HepG2 (cell line): ENCODE data around the gene SH3PXD2A. TPM values are rescaled to one million over a fixed set of nuclear protein-coding genes. Genes with fewer than 3 reads are reported as not detected.

ENCODE experiments used
- ATAC-seq: fragments of 200-7000 bp; cut with Tn5 transposase; 3 replicates; pipeline ENCODE4 v1.9.1; 2020; ENCODE audit warnings: mild to moderate bottlenecking, moderate library complexity
- BruUV-seq: library from RNA; stranded (reverse); fragments of 400-500 nt; replicated peaks from 2 replicates; lab custom pipeline; 2021; lab: Mats Ljungman, UMichigan
- CTCF ChIA-PET: fragments of 300-600 bp; formaldehyde crosslinking; extraction: SDS; loops from one replicate; lab custom pipeline; 2021; ENCODE audit warnings: low total read pairs, inconsistent platforms, low intra/inter-chr PET ratio; lab: Yijun Ruan, JAX
- POLR2A ChIA-PET: fragments of 350-600 bp; sonication (Branson Sonifier 250); formaldehyde crosslinking; loops from one replicate; lab custom pipeline; 2020; ENCODE audit warnings: antibody characterized with exemption, inconsistent platforms; lab: Yijun Ruan, JAX
- DNase-seq: peaks from one replicate; pipeline ENCODE4 v3.0.0-alpha.2; 2015; ENCODE audit warnings: low spot score
- FAIRE-seq: peaks from 3 replicates; lab custom pipeline; 2011; peaks lifted over from hg19 to GRCh38; lab: Jason Lieb, UNC
- H2AFZ ChIP-seq: one replicate; pipeline ENCODE4 v1.6.1; 2011; ENCODE audit warnings: low read length, inconsistent platforms
- H3K27ac ChIP-seq: fragments of 300-600 bp; 3 replicates; pipeline ENCODE4 v1.8.0; 2011; ENCODE audit warnings: mixed run types, mild to moderate bottlenecking, mixed read lengths, low read length, inconsistent platforms; ENCODE audit not compliant: insufficient read depth; ENCODE audit errors: extremely low read length
- H3K27me3 ChIP-seq, 2 experiments: fragments of 200-600 bp in 1 of 2; 2 replicates in 1 of 2; 3 replicates in 1 of 2; pipeline versions ENCODE4 v1.6.0 to v1.8.0; 2011; ENCODE audit warnings: low read length in 2 of 2, mild to moderate bottlenecking in 2 of 2, moderate library complexity in 2 of 2, inconsistent platforms in 1 of 2; ENCODE audit not compliant: insufficient read depth in 2 of 2, control insufficient read depth in 1 of 2
- H3K36me3 ChIP-seq, 2 experiments: fragments of 200-600 bp in 1 of 2; replicated peaks in 1 of 2; 2 replicates in 1 of 2; 3 replicates in 1 of 2; pipeline versions ENCODE4 v1.5.1 to v1.8.0; 2011; ENCODE audit warnings: low read length in 2 of 2, inconsistent platforms in 1 of 2; ENCODE audit not compliant: insufficient read depth in 2 of 2, control insufficient read depth in 1 of 2
- H3K4me1 ChIP-seq: 2 replicates; pipeline ENCODE4 v1.5.1; 2012; ENCODE audit warnings: low read length, inconsistent platforms; ENCODE audit not compliant: insufficient read depth
- H3K4me2 ChIP-seq: 2 replicates; pipeline ENCODE4 v1.6.0; 2011; ENCODE audit warnings: low read depth, low read length, inconsistent platforms
- H3K4me3 ChIP-seq, 3 experiments: fragments of 200-600 bp in 1 of 3; sonication (generic), shearing (Covaris generic) in 1 of 3; replicated peaks in 1 of 3; 2 replicates each; pipeline ENCODE4 v1.5.1; 2011 to 2016; ENCODE audit warnings: low read length in 3 of 3, inconsistent platforms in 2 of 3, low read depth in 2 of 3, mild to moderate bottlenecking in 2 of 3, control low read depth in 1 of 3, mixed read lengths in 1 of 3; ENCODE audit not compliant: insufficient read depth in 1 of 3
- H3K79me2 ChIP-seq: one replicate; pipeline ENCODE4 v1.6.1; 2011; ENCODE audit warnings: low read length, inconsistent platforms; ENCODE audit not compliant: insufficient read depth
- H3K9ac ChIP-seq: 2 replicates; pipeline ENCODE4 v1.6.0; 2011; ENCODE audit warnings: mild to moderate bottlenecking, low read depth, low read length, inconsistent platforms; ENCODE audit not compliant: insufficient read depth
- H3K9me3 ChIP-seq: 2 replicates; pipeline ENCODE4 v1.5.1; 2012; ENCODE audit warnings: mild to moderate bottlenecking, low read length
- H4K20me1 ChIP-seq: 2 replicates; pipeline ENCODE4 v1.6.0; 2011; ENCODE audit warnings: inconsistent platforms, mild to moderate bottlenecking, low read length, moderate library complexity; ENCODE audit not compliant: insufficient read depth
- BCL6 ChIP-seq: IDR thresholded peaks from 2 replicates; pipeline ENCODE4 v1.6.1; 2016; ENCODE audit warnings: missing genetic modification reagents, missing compliant biosample characterization
- HDAC2 ChIP-seq: sonication (generic); formaldehyde crosslinking; IDR thresholded peaks from 2 replicates; pipeline ENCODE4 v1.4.0; 2020; ENCODE audit warnings: missing genetic modification reagents
- MBNL3 ChIP-seq: fragments of 250-450 bp; sonication (Bioruptor Pico); conservative IDR thresholded peaks from 2 replicates; pipeline ENCODE4 v1.8.0; 2022; ENCODE audit warnings: mild to moderate bottlenecking, inconsistent platforms
- NR2F1 ChIP-seq, 2 experiments: fragments of 450-650 bp in 1 of 2; formaldehyde crosslinking in 1 of 2; IDR thresholded peaks; 2 replicates each; pipeline versions ENCODE4 v1.5.0 to v1.6.1; 2016 to 2020; ENCODE audit warnings: mild to moderate bottlenecking in 1 of 2, missing compliant biosample characterization in 1 of 2, missing genetic modification reagents in 1 of 2, moderate library complexity in 1 of 2
- PLRG1 ChIP-seq: fragments of 450-650 bp; conservative IDR thresholded peaks from 2 replicates; pipeline ENCODE4 v1.6.1; 2016
- PRMT3 ChIP-seq: sonication (generic); formaldehyde crosslinking; IDR thresholded peaks from 2 replicates; pipeline ENCODE4 v1.8.1; 2022; ENCODE audit warnings: low read depth, mild to moderate bottlenecking, moderate library complexity, missing genetic modification reagents, borderline replicate concordance
- TARDBP ChIP-seq: sonication (generic); formaldehyde crosslinking; IDR thresholded peaks from 2 replicates; pipeline ENCODE4 v1.8.0; 2022; ENCODE audit warnings: mild to moderate bottlenecking, missing genetic modification reagents
- ZBTB1 ChIP-seq: sonication (generic); formaldehyde crosslinking; IDR thresholded peaks from 2 replicates; pipeline ENCODE4 v1.4.0; 2020; ENCODE audit warnings: missing genetic modification reagents, borderline replicate concordance
- ZBTB46 ChIP-seq: sonication (generic); formaldehyde crosslinking; IDR thresholded peaks from 2 replicates; pipeline ENCODE4 v1.4.0; 2020; ENCODE audit warnings: mild to moderate bottlenecking, missing genetic modification reagents, borderline replicate concordance
- ZFYVE20 ChIP-seq: sonication (generic); formaldehyde crosslinking; IDR thresholded peaks from 2 replicates; pipeline ENCODE4 v1.8.0; 2023; ENCODE audit warnings: low read depth, mild to moderate bottlenecking, moderate library complexity, missing genetic modification reagents, borderline replicate concordance
- ZKSCAN5 ChIP-seq: sonication (generic); formaldehyde crosslinking; IDR thresholded peaks from 2 replicates; pipeline ENCODE4 v1.5.1; 2020; ENCODE audit warnings: mild to moderate bottlenecking, missing genetic modification reagents
- ZNF253 ChIP-seq: sonication (generic); formaldehyde crosslinking; IDR thresholded peaks from 2 replicates; pipeline ENCODE4 v1.8.0; 2022; ENCODE audit warnings: mild to moderate bottlenecking, missing genetic modification reagents, borderline replicate concordance
- ZNF335 ChIP-seq: sonication (generic); formaldehyde crosslinking; IDR thresholded peaks from 2 replicates; pipeline ENCODE4 v1.4.0; 2020; ENCODE audit warnings: missing genetic modification reagents
- ZNF501 ChIP-seq: sonication (generic); formaldehyde crosslinking; IDR thresholded peaks from 2 replicates; pipeline ENCODE4 v1.5.1; 2020; ENCODE audit warnings: mild to moderate bottlenecking, moderate library complexity, missing genetic modification reagents
- ZNF558 ChIP-seq: sonication (generic); formaldehyde crosslinking; IDR thresholded peaks from 2 replicates; pipeline ENCODE4 v1.9.0; 2022; ENCODE audit warnings: mild to moderate bottlenecking, missing genetic modification reagents, borderline replicate concordance
- ZNF564 ChIP-seq: sonication (generic); formaldehyde crosslinking; IDR thresholded peaks from 2 replicates; pipeline ENCODE4 v1.8.1; 2023; ENCODE audit warnings: mild to moderate bottlenecking, missing genetic modification reagents
- ZNF782 ChIP-seq: sonication (generic); formaldehyde crosslinking; IDR thresholded peaks from 2 replicates; pipeline ENCODE4 v1.4.0; 2020; ENCODE audit warnings: missing genetic modification reagents, mild to moderate bottlenecking, borderline replicate concordance
- ZSCAN20 ChIP-seq: sonication (generic); formaldehyde crosslinking; IDR thresholded peaks from 2 replicates; pipeline ENCODE4 v1.4.0; 2020; ENCODE audit warnings: missing genetic modification reagents, mild to moderate bottlenecking, borderline replicate concordance
- ZSCAN22 ChIP-seq: sonication (generic); formaldehyde crosslinking; IDR thresholded peaks from 2 replicates; pipeline ENCODE4 v1.4.0; 2020; ENCODE audit warnings: mild to moderate bottlenecking, missing genetic modification reagents
- WGBS: methylation state at CpG from one replicate; pipeline ENCODE4 v1.1.6; 2017; ENCODE audit warnings: low lambda C conversion rate; 5-methylcytosine and 5-hydroxymethylcytosine counted together
- in situ Hi-C: cut with HindIII; loops from 2 replicates; pipeline ENCODE4 v1.10.0; 2017; ENCODE audit warnings: low pct_unique_long_range_greater_than_20kb; ENCODE audit not compliant: extremely low pct_ligation_motif_present
- intact Hi-C: fragments of 100-400 bp; cut with micrococcal nuclease; formaldehyde crosslinking; loops from one replicate; pipeline ENCODE4 v1.10.0; 2022; ENCODE audit not compliant: unreplicated experiment
- polyA plus RNA-seq, 8 experiments: library from polyadenylated mRNA; depleted of rRNA in 3 of 8; stranded (reverse) in 7 of 8; unstranded in 1 of 8; fragments of >200 nt; fragmentation: Illumina TruSeq in 4 of 8; extraction: Trizol in 4 of 8; gene quantifications; 2 replicates each; pipeline versions ENCODE4 v1.2.1 to v1.2.3, GENCODE V29; 2011 to 2016; ENCODE audit warnings: low read depth in 4 of 8, missing spikeins in 1 of 8, mixed read lengths in 1 of 8; ENCODE audit not compliant: insufficient read depth in 1 of 8
- total RNA-seq, 5 experiments: library from RNA; depleted of rRNA; stranded (reverse); fragments of >200 nt; fragmentation: Illumina TruSeq; extraction: Trizol; gene quantifications; 2 replicates each; pipeline ENCODE4 v1.2.3, GENCODE V29; 2016; ENCODE audit warnings: low read depth in 1 of 5
- TF ChIP-seq, protein P1 (sequence below): sonication (generic); formaldehyde crosslinking; IDR thresholded peaks from 2 replicates; pipeline ENCODE4 v1.4.0; 2020; ENCODE audit warnings: missing genetic modification reagents
- TF ChIP-seq, protein P2 (sequence below): sonication (generic); formaldehyde crosslinking; IDR thresholded peaks from 2 replicates; pipeline ENCODE4 v1.5.1; 2020; ENCODE audit warnings: missing genetic modification reagents, mild to moderate bottlenecking, borderline replicate concordance

Gene SH3PXD2A
- total and polyA plus RNA-seq, 2 of the 13 experiments (the other 11 are each of a cell fraction or from before 2014, with no cell fraction given) = 11.1 to 11.3 TPM

DNA sequence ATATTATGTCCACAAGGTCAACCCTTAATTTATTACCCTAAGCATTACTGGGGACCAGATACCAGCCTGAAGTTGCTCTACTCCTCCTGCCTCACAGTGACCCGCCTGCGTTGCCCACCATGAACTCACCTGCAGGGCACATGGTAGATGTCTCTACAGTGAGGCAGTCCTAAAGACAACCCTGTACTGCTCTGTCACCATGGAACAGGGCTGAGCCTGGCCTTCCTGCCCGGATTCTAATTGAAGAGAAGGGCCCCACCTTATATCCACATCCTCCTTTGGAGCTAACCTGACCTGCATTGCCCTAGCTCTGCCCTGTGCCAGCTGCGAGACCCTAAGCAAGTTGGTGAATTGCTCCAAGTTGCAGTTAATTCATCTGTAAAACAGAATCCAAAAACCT is 4.1 kb downstream of the SH3PXD2A start (continued):
- TF ChIP-seq ZBTB46 (CRISPR knock-in tag) (no peak), ZNF564 (CRISPR knock-in tag) (no peak), ZNF782 (CRISPR knock-in tag) (no peak), ZNF335 (no peak), ZNF501 (CRISPR knock-in tag) (no peak), BCL6 (CRISPR knock-in tag) (no peak), TARDBP (CRISPR knock-in tag) (no peak), NR2F1 (CRISPR knock-in tag; IDR thresholded peaks at IDR 0.05) (no peak), ZNF558 (CRISPR knock-in tag) (no peak), ZBTB1 (CRISPR knock-in tag) (no peak)

GRCh38 chr10:103850572-103850895 is 4.8 kb downstream of the SH3PXD2A start:
- 94% methylated on average over 3 of the region's 3 CpGs for WGBS
- BruUV-seq = no TSS peak
- CTCF ChIA-PET = no interaction called here
- H3K4me2 ChIP-seq = no peak overlapping the region
- peaks cover 51% of the 10 kb centered on the region for H4K20me1 ChIP-seq
- POLR2A ChIA-PET = no interaction called here
- H3K27ac ChIP-seq = no peak overlapping the region
- no peak overlapping the region for H3K9ac ChIP-seq
- H3K27me3 ChIP-seq = no peaks in the 10 kb centered on the region; a peak in 1 of 5 replicates
- DNase-seq (no peak), ATAC-seq (no peak), FAIRE-seq (no peak)
- H3K79me2 ChIP-seq = peaks cover 92% of the 10 kb centered on the region
- peaks cover 80% of the 10 kb centered on the region for H3K4me1 ChIP-seq
- intact Hi-C loops (loop anchor here (5.0 kb wide), 1 partner anchor 33 kb away; no protein-coding TSS in a partner anchor), in situ Hi-C loops (no loop called here)
- no peak overlapping the region for H3K4me3 ChIP-seq
- H3K9me3 ChIP-seq = no peaks in the 10 kb centered on the region
- peaks cover 11 to 44% of the 10 kb centered on the region in 2 experiments for H3K36me3 ChIP-seq
- H2AFZ ChIP-seq = no peak overlapping the region
- TF ChIP-seq, protein P1, sequence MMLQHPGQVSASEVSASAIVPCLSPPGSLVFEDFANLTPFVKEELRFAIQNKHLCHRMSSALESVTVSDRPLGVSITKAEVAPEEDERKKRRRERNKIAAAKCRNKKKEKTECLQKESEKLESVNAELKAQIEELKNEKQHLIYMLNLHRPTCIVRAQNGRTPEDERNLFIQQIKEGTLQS = no peak
- no peak for TF ChIP-seq PRMT3 (CRISPR knock-in tag)
- TF ChIP-seq PLRG1 = no peak
- TF ChIP-seq MBNL3 (CRISPR knock-in tag) = no peak
- no peak for TF ChIP-seq ZSCAN20
- TF ChIP-seq ZFYVE20 (CRISPR knock-in tag) = no peak
- TF ChIP-seq, protein P2, sequence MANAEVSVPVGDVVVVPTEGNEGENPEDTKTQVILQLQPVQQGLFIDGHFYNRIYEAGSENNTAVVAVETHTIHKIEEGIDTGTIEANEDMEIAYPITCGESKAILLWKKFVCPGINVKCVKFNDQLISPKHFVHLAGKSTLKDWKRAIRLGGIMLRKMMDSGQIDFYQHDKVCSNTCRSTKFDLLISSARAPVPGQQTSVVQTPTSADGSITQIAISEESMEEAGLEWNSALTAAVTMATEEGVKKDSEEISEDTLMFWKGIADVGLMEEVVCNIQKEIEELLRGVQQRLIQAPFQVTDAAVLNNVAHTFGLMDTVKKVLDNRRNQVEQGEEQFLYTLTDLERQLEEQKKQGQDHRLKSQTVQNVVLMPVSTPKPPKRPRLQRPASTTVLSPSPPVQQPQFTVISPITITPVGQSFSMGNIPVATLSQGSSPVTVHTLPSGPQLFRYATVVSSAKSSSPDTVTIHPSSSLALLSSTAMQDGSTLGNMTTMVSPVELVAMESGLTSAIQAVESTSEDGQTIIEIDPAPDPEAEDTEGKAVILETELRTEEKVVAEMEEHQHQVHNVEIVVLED (CRISPR knock-in tag) = no peak
- no peak for TF ChIP-seq HDAC2 (CRISPR knock-in tag)
- TF ChIP-seq ZSCAN22 (CRISPR knock-in tag) = no peak
- TF ChIP-seq ZKSCAN5 (CRISPR knock-in tag) = no peak
- no peak for TF ChIP-seq ZNF253 (CRISPR knock-in tag)
